C4-2B (cell line): ENCODE data around the gene FAM210A.

Experiments used
- H3K27ac ChIP-seq: fragments of 450-650 bp; 2 replicates; pipeline ENCODE4 v1.5.1; 2017
- CTCF ChIP-seq: fragments of 450-650 bp; conservative IDR thresholded peaks from 2 replicates; pipeline ENCODE4 v1.5.1; 2017; ENCODE audit warnings: mild to moderate bottlenecking
- ZFX ChIP-seq: fragments of 450-650 bp; IDR thresholded peaks from 2 replicates; pipeline ENCODE4 v1.6.1; 2017

Gene FAM210A

GRCh38 chr18:13619505-13620205 is 106.7 kb downstream of the FAM210A start:
- TF ChIP-seq CTCF (no peak), ZFX (no peak)
- no peak overlapping the region for H3K27ac ChIP-seq

GRCh38 chr18:13618760-13619438 is 107.5 kb downstream of the FAM210A start:
- TF ChIP-seq CTCF (no peak), ZFX (no peak)
- no peak overlapping the region for H3K27ac ChIP-seq

DNA sequence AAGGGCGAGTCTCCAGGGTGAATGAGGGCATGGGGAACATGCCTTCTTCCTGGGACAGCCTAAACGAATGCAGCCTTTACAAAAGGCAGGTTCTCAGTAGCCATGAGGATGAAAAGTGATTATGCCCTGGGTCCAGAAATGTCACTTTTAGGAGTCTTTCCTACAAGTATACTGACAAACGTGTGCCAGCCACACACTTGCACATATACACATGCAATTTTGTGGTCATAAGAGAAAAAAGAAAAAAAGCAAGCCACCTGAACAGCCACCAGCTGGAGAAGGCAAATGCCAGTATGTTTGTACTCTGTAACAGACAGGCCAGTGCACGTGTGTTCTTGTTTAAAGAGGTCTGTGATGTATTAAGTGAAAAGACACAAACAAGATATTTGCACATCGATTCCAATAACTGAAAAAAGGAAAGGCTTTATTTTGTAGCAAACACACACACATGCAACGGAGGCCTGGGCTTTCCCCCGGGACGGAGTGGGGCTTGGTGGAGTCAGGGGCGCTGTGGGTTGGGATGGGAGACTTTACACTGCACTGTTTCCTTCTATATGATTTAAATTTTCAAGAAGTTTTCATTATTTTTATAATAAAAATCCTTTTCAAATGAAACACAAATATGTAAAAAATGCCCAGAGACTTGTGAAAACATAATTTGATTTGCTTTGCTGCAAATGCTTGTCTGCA is 108.4 kb downstream of the FAM210A start:
- no peak overlapping the region for H3K27ac ChIP-seq
- no peak for TF ChIP-seq ZFX

- TF ChIP-seq ZFX (no peak), CTCF (no peak)
- no peak overlapping the region for H3K27ac ChIP-seq
Observed at GRCh38 chr18:13616525-13617035, 109.8 kb downstream of the FAM210A start.

GRCh38 chr18:13616041-13616440 is 110.3 kb downstream of the FAM210A start:
- TF ChIP-seq CTCF (no peak), ZFX (no peak)
- no peak overlapping the region for H3K27ac ChIP-seq

DNA sequence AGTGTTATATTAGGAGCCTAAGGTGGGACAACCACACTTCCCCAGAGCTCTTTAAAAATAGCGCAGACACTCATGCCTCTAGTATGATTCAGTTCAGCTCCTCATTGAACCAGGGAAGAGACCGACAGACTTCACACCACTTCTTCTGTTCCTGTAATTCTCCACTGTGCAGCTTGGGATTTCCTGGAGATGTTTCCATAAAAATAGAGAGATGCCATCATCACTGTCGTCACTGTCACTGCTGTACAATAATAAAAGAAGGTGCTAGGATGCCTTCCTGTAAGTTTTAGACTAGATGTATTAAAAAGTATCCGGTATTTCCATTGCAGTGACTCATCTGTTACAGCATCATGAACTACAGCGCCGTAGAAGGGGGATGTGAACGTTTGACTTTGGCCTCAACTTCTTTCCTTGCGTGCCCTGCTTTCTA is 110.9 kb downstream of the FAM210A start:
- TF ChIP-seq CTCF (no peak), ZFX (no peak)
- H3K27ac ChIP-seq = no peak overlapping the region

DNA sequence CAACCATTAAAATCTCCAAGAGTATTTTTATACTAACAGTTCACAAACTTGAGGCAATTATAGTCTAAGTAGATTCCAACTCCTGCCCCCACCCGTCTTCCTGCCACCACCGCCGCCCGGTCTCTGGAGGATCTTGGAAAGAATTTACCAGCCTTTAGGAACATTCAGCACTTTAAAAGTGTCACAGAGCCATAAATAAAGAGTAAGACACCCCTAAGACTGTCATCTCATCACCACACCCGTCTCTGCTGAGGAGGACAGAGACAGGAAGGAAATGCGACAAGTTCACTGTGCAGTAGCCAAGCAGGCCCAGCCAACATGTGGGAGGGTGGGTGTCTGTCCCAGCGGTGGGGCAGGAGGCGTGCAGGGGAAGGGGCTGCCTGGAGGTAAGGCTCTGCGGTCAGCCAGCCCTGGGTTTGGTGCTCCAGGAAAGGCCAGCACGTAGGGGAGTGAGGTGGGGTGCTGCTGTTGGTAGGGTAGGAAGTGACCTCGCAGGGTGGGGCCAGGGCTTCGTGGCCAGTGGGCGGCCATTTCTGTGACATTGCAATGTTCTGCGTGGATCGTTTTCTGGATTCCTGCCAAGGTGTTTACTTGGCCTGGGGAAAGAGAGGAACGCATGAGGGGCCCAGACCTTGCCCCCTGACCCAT is 111.6 kb downstream of the FAM210A start:
- TF ChIP-seq ZFX (no peak), CTCF (no peak)
- no peak overlapping the region for H3K27ac ChIP-seq
